NT2/D1 (cell line): Measurements from ENCODE around the gene EXPH5.

Source experiments
- DNase-seq: peaks from one replicate; pipeline ENCODE4 v3.0.0-alpha.2; 2011; ENCODE audit warnings: low read depth, low spot score
- H3K27me3 ChIP-seq: 2 replicates; pipeline ENCODE4 v1.6.0; 2011; ENCODE audit warnings: mild to moderate bottlenecking; ENCODE audit not compliant: insufficient read length, insufficient read depth
- H3K36me3 ChIP-seq: 2 replicates; pipeline ENCODE4 v1.6.1; 2011; ENCODE audit warnings: mild to moderate bottlenecking, low read length, mixed read lengths; ENCODE audit not compliant: insufficient read depth, insufficient read length
- H3K4me1 ChIP-seq: 2 replicates; pipeline ENCODE4 v1.5.1; 2011; ENCODE audit not compliant: insufficient read depth, insufficient read length
- H3K4me3 ChIP-seq: 2 replicates; pipeline ENCODE4 v1.5.1; 2011; ENCODE audit warnings: low read depth; ENCODE audit not compliant: insufficient read length
- H3K9ac ChIP-seq: 2 replicates; pipeline ENCODE4 v1.6.0; 2011; ENCODE audit warnings: low read depth; ENCODE audit not compliant: insufficient read length
- H3K9me3 ChIP-seq: 2 replicates; pipeline ENCODE4 v1.5.1; 2011; ENCODE audit warnings: mild to moderate bottlenecking, low read length; ENCODE audit not compliant: insufficient read depth
- SUZ12 ChIP-seq: IDR thresholded peaks from 2 replicates; pipeline ENCODE4 v1.6.1; 2011; ENCODE audit not compliant: insufficient read length, insufficient read depth; ENCODE audit errors: extremely low read depth
- YY1 ChIP-seq: IDR thresholded peaks from 2 replicates; pipeline ENCODE4 v1.6.1; 2011; ENCODE audit not compliant: insufficient read length, insufficient read depth
- ZNF274 ChIP-seq: IDR thresholded peaks from 2 replicates; pipeline ENCODE4 v1.6.1; 2011; ENCODE audit warnings: mild to moderate bottlenecking, low read depth, low read length

The EXPH5 gene

DNA sequence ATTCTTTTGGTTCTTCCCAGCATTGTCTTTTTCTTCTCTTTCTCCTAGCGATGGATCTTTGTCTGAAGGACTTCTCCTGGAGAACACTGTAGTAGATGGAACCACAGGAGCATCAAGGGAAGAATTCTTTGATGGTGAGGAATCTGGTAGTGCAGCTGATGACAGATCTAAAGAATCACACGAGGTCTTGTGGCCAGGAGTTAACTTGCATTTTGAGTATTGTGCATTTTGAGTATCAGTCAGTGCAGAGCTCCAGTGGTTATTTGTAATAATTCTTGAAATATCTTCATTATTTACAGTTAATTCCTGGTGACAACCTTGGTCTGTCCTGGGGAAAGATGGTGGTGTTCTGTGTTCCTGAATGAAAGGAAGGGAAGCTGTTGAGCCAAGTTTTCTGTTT is 80.9 kb downstream of the EXPH5 start:
- Histone ChIP-seq H3K9me3 (peaks cover 23% of the 10 kb centered on the region), H3K4me3 (no peak overlapping the region), H3K9ac (no peak overlapping the region), H3K27me3 (no peaks in the 10 kb centered on the region), H3K4me1 (no peaks in the 10 kb centered on the region), H3K36me3 (no peaks in the 10 kb centered on the region)
- no peak for TF ChIP-seq SUZ12
- TF ChIP-seq ZNF274: no peak
- no peak for TF ChIP-seq YY1
- no peak for DNase-seq

DNA sequence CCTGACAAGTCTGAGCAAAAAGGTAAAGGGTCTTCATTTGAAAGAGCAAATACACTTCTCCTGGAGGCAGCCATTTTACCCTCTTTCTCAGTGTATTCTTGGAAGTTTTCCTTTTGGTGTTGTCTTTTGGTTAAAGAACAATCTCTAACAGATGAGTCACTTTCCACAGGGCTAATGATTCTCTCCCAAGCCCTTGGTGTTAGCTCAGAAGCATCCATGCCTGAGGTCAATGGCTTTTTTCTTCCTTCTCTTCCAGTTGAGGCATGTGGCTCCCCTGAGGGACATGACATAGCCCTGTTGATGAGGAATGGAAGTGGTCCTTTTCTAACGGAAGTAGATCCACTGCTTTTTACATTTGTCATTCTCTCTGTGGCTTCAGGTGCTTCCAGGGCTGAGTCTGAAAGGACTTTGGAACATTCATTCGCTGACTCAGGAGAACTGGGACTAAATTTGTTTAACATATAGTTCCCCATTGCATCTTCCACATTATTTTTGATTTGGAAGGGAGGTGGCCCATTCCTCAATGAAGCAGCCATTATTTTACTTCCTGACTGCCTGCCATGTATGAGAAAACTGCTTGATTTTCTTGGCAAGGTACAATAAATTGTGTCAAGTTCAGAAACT is 81.6 kb downstream of the EXPH5 start:
- Histone ChIP-seq H3K36me3 (no peaks in the 10 kb centered on the region), H3K27me3 (no peaks in the 10 kb centered on the region), H3K4me3 (no peak overlapping the region), H3K9me3 (peaks cover 23% of the 10 kb centered on the region), H3K4me1 (no peaks in the 10 kb centered on the region), H3K9ac (no peak overlapping the region)
- no peak for TF ChIP-seq SUZ12
- no peak for TF ChIP-seq YY1
- TF ChIP-seq ZNF274: no peak
- DNase-seq: no peak

DNA sequence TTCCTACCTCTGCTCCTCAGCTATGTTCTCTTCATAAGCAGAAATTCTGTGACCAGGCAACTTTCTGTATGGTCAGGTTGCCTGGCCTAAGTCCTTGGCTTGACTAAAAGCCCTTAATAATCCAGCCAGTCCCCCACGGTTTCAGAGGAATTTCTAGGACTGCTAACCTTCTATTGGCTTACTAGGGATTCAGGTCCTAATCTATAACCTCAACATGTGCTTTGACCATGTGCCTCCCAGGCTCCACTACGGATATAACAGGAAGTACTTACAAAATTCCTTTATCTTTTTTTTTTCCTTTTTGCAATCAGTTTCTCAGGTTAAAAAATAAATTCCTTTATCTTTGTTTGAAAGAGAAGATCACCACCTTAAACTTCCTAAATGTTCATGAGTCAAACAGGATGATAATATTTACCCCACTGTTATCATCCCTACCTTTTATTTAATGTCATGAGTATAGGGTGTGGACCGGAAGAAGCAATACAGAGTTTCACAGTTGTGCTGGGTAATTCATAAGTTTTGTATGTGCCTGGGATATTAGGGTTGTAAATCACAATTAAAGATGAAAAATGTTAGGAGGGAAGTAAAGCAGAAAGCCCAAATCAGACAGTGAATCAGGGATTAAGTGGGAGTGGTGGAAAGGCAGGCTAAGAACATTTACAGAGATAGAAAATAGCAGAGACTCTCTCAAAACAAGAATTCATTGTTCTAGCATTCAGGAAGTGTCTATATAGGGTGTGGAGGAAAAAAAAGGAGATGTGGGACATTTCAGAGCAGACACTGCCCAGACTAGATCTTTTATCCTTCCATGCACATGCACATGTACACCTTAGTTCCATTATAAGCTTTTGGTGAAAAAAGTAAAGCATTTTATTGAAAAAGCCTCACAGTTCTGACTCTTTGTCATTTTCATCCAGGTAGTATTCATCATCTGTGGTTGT is 84.6 kb downstream of the EXPH5 start:
- no peak for DNase-seq
- H3K27me3 ChIP-seq: no peaks in the 10 kb centered on the region
- H3K9ac ChIP-seq: no peak overlapping the region
- H3K9me3 ChIP-seq: peaks cover 23% of the 10 kb centered on the region
- no peaks in the 10 kb centered on the region for H3K4me1 ChIP-seq
- H3K4me3 ChIP-seq: no peak overlapping the region
- no peaks in the 10 kb centered on the region for H3K36me3 ChIP-seq
- TF ChIP-seq YY1 (no peak), SUZ12 (no peak), ZNF274 (no peak)

DNA sequence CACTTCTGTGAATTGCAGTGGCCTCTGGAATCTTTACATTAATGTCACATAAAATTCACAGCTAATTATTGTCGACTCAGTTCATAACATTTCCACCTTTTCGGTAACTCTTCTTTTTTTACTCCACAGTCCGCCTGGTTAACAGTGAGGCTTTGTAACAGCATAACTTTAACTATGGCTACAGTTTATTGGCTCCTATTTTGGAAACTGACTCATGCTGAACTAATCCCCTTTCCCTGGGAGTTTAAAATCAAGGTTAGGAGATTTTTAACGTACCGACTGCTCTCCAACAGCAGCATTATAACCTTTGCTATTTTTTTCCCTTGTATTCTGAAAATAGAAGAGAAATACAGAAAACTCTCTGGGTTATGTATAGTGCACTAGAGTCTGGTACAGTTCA is 92.2 kb downstream of the EXPH5 start:
- no peak overlapping the region for H3K9ac ChIP-seq
- H3K27me3 ChIP-seq: no peaks in the 10 kb centered on the region
- TF ChIP-seq YY1 (no peak), ZNF274 (no peak), SUZ12 (no peak)
- H3K36me3 ChIP-seq: no peaks in the 10 kb centered on the region
- no peak overlapping the region for H3K4me3 ChIP-seq
- no peaks in the 10 kb centered on the region for H3K9me3 ChIP-seq
- no peak for DNase-seq
- no peaks in the 10 kb centered on the region for H3K4me1 ChIP-seq

DNA sequence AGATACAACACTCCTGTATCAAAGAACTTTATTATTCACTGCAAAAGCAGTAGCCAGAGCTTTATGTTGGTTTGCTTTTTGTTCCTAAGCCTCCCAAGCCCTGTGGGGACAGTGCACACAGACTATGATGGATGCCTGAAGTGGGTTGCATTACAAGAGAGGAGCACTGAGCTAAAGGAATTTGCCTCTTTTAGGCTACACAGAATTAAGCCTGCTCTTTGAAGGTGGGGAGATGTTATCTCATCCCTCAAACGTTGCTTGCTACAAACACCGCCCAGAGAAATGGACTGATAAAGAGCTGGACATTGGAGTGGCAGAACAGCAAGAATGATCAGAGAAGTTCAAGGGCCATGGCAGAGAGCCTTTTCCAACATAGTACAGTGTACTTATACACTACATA is 92.8 kb downstream of the EXPH5 start:
- H3K9me3 ChIP-seq: no peaks in the 10 kb centered on the region
- H3K4me1 ChIP-seq: no peaks in the 10 kb centered on the region
- DNase-seq: no peak
- peaks cover 4% of the 10 kb centered on the region for H3K36me3 ChIP-seq
- no peaks in the 10 kb centered on the region for H3K27me3 ChIP-seq
- no peak overlapping the region for H3K9ac ChIP-seq
- no peak for TF ChIP-seq ZNF274
- no peak for TF ChIP-seq YY1
- no peak for TF ChIP-seq SUZ12
- H3K4me3 ChIP-seq: no peak overlapping the region

DNA sequence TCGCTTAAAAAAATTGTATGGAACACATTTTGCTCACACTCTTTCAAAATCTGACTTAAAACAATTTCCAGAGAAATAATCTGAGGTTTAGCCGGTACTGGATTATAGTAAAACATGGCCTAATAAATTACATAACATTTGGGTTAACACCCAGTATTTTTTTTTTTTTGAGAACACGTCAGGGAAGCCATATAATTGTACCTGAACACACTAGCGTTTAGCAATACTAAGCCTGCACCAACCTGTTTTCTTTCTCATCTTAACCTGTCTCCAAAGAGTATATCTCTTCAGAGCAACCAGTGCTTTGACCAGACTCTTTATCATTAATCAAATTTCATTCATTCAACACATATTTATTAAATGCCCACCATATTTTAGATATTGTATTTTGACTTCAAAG is 93.4 kb downstream of the EXPH5 start:
- DNase-seq: no peak
- no peaks in the 10 kb centered on the region for H3K9me3 ChIP-seq
- H3K36me3 ChIP-seq: peaks cover 6% of the 10 kb centered on the region
- no peak overlapping the region for H3K9ac ChIP-seq
- H3K27me3 ChIP-seq: no peaks in the 10 kb centered on the region
- TF ChIP-seq ZNF274: no peak
- TF ChIP-seq YY1: no peak
- TF ChIP-seq SUZ12: no peak
- H3K4me3 ChIP-seq: no peak overlapping the region
- H3K4me1 ChIP-seq: no peaks in the 10 kb centered on the region

DNA sequence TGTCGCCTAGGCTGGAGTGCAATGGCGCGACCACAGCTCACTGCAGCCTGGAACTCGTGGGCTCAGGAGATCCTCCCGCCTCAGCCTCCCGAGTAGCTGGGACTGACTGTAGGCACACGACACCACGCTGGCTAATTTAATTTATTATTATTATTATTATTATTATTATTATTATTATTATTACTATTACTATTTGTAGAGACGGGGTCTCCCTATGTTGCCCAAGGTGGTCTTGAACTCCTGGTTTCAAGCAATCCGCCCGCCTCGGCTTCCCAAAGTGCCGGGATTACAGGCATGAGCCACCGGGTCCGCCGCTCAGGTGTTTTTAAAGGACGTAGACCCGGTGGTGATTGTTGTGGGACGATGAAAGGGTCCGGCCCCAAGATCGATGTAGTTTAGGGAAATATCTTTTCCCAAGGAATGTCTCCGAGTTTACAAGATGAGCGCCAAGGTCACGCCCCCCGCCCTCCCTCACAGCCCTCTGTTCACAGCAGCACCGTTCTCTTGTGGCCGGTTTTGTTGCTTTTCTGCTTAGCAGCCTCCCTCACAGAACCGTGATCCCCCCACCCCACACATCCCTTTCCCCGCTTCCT is 94.7 kb downstream of the EXPH5 start:
- Histone ChIP-seq H3K36me3 (peaks cover 8% of the 10 kb centered on the region), H3K9me3 (no peaks in the 10 kb centered on the region), H3K9ac (peak overlapping the region; percentile 90), H3K4me3 (peak overlapping the region; percentile 64), H3K4me1 (no peaks in the 10 kb centered on the region), H3K27me3 (no peaks in the 10 kb centered on the region)
- DNase-seq: no peak
- TF ChIP-seq YY1 (no peak), SUZ12 (no peak), ZNF274 (no peak)
